Measurements from ENCODE around the gene PIGL.
A peak's percentile ranks its signal among the peaks of the same experiment; 100 is the strongest.
"Not testable (repeated sequence)": the region's sequence is repeated elsewhere in the genome, so short reads cannot be mapped to it uniquely, and the experiment has no call there.

The PIGL gene

DNA sequence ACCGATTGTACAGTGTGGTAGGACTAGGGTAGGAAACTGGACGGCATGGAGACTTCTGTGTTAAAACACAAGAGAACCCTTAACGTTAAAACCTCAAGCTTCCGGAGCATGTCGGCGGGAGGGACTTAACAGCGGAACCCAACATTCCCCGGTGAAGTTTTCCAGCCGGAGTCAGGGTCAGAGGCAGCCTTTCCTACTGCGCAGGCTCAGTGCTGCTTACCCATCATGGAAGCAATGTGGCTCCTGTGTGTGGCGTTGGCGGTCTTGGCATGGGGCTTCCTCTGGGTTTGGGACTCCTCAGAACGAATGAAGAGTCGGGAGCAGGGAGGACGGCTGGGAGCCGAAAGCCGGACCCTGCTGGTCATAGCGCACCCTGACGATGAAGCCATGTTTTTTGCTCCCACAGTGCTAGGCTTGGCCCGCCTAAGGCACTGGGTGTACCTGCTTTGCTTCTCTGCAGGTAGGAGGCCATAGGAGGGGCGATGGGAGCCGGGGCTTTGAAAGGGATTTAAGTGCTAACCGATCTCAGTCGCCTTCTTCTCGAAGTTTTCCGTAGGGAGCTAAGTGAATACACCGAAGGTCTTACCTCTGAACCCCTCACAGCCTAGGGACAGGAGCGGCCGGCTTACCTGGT lies at the start of gene PIGL:
Gene PIGL (plus strand): TSS at position 209 of the 634 bp plus-strand sequence. CDS start 17 bp downstream, at position 226.
- DNase-seq (ENCODE audit: low read depth), result peak; percentile 89

DNA sequence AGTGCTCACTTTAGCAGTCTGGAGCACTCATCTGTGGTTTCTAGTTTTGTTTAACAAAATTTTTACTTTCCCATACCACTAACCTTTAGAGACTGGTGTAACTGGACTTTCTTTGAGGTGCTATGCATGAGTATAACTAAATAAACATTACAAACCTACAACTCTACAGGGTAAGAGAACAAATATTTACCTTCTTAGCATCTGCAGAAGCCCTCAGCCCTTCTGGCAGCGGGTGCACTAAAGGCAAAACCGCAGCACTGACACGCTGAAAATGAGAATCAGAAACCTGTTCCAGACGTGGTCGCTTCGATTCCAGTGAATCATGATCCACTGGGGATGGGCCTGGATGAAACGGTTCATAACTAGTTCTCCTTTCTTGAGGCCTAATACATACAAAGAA lies 45.4 kb upstream of the PIGL start:
- DNase-seq (ENCODE audit: low read depth), result peak; percentile 25

DNA sequence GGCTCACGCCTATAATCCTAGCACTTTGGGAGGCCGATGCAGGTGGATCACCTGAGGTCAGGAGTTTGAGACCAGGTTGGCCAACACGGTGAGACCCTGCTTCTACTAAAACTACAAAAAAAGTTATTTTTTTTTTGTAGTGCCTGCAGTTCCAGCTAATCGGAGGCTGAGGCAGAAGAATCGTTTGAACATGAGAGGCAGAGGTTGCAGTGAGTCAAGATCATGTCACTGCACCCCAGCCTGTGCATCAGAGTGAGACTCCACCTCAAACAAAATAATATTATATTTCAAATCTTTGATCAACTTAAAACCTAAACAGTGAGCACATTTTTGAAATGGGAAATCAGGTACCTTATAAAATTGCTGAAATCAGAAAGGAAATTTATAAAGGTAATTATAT lies 38.2 kb upstream of the PIGL start:
- DNase-seq (ENCODE audit: low read depth), result peak; percentile 8

DNA sequence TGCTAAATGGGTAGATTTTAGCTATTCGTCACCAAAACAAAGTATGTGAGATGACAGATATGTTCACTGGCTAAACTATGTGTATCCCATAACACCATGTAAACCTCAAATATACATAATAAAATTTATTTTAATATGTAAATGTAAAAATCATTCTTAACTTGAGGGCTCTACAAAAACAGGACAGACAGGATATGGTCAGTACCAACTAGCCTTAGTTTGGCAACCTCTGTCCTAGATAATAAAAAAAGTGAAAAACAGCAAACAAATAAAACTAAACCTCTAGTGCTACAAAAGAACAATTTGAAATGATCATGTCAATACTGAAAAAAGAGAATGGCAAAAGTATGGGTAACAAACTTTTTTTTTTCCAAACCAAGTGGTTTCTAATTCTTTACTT lies 35.4 kb upstream of the PIGL start:
- DNase-seq (ENCODE audit: low read depth), result no peak

DNA sequence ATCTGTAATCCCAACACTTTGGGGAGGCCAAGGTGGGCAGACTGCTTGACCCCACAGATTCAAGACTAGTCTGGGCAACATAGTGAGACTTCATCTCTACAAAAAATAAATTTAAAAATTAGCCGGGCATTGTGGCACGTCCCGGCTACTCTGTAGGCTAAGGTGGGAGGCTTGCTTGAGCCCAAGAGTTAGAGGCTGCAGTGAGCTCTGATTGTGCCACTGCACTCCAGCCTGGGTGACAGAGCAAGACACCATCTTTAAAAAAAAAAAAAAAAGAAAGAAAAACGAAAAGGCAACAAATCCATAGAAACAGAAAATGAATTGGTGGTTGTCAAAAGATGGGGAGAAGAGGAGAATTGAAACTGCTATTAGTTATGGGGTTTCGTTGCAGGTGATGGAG lies 29.4 kb upstream of the PIGL start:
- no peak for DNase-seq (ENCODE audit: low read depth)

DNA sequence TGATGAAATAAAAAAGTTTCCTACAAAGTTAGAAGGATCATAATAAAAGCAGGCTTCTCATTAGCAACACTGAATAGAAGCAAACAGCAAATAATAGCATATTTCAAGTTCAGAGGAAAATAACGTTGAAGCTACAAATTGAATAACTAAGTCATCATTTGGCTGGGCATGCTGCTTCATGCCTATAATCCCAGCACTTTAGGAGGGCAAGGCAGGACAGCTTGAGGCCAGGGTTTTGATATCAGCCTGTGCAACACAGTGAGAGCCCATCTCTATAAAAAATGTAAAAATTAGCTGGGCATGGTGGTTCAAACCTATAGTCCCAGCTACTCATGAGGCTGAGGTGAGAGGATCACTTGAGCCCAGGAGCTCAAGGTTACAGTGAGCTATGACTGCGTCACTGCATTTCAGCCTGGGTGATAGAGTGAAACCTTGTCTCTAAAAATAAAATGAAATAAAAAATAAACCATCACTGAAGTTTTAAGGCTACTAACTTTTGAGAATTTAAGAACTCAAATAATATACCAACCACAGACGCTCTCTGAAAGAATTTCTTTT lies 27.1 kb upstream of the PIGL start:
- no peak for DNase-seq (ENCODE audit: low read depth)

DNA sequence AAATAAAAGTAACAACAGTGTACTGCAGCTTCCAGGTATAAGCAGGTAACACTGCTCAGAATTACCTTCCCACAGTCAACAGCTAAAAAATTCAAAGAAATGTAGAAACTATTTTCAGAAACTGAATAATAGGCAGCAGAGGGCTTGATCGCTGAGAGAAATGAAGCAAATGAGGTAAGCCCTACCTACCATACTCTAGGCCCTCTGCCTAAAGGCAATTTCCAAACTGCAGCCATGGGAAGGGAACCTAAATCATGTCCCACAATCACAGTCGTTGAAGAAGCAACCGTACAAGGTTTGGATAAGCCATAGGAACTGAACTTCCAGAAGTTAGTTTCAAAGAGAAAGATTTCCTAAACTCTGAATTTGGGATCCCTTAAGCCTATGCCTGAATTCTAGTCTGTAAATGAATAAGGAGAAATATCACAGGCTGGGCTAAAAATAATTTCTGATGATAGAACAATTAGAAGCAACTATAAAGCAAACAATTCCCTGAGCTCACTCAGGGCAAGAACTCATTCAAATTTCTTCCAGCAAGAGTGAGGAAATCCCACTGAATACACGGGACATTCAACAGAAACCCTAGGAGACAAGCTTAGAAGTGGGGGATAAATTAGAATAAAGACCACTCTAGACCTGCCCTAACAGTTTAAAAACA lies 26.2 kb upstream of the PIGL start:
- no peak for DNase-seq (ENCODE audit: low read depth)

DNA sequence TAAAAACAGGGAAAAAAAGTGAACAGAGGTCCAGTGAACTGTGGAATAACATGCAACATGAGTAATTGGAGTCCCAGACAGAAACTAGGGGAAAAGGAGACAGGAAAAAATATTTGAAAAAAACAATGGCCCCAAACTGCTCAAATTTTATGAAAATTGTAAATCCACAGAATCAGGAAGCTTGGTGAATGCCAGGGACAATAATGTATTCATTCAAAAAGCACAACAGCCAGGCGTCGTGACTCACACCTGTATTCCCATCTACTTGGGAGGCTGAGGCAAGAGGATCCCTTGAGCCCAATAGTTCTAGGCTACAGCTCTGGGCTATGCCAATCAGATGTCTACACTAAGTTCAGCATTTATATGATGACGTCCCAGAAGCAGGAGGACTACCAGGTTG lies 25.4 kb upstream of the PIGL start:
- DNase-seq (ENCODE audit: low read depth), result no peak

DNA sequence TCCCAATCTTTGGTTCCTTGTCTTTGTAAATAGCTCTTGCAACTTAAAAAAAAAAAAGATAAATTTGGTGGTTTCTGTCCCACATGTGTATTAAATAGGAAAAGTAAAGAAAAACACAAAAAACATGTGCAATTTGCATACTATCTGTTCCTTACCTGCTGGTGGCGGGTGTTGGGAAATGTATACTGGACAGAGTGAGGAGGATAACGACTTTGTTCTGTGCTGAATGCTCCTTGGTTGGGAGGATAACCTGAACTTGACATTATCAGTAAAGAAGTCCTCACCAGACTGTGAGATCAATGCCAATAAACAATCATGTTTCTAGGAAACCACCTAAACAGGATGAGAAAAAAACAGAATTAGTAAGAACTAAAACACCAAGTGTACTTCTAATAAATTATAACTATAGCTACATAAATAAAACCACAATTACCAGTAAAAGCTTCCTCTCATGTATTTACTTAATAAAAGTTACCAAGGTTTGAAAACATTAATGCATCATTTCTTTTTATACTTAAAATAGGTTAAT lies 22.6 kb upstream of the PIGL start:
- not testable (repeated sequence) for DNase-seq (ENCODE audit: low read depth)

DNA sequence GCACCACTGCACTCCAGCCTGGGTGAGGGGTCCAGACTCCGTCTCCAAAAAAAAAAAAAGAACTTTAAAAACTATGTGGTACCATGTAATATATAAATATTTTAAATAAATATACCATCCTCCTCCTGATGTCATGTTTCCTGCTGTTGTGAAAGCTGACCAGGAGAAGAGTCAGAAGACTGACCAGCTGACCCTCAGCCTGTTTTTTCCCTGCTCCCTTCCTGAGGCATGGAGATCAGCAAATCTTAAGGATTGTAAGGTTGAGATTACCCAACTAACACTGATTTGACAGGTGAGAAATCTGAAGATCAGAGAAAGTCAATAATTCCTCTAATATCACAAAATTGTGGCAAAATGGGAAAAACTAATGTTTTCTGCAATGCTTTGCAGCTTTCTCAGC lies 19.7 kb upstream of the PIGL start:
- no peak for DNase-seq (ENCODE audit: low read depth)

DNA sequence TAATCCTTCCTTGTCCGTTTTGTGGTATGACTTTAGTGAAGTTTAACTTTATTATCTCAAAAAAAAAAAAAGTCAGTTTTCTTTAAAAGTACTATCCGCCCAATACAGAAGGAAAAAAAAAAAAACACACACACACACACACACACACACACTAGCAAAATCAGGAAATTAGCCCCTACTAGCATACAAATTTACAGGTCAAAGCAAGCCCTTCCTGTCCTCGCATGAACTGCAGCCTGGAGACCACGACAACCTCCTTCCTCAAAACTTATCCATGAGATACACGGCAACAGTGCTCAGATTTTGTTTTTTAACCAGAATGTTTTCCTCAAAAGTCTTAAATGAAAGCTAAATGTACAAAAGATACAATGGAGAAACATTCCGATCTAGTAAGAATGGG lies 17.9 kb upstream of the PIGL start:
- DNase-seq (ENCODE audit: low read depth), result no peak

DNA sequence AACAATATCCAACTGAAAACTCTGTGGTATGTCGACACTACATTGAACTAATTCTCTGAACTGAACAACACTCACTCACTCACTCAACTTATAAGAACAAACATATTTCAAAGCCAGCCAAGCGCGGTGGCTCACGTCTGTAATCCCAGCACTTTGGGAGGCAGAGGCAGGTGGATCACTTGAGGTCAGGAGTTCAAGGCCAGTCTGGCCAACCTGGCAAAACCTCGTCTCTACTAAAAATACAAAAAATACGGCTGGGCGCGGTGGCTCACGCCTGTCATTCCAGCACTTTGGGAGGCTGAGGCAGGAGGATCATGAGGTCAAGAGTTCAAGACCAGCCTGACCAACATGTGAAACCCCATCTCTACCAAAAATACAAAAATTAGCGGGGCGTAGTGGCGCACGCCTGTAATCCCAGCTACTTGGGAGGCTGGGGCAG lies 15.3 kb upstream of the PIGL start:
- not testable (repeated sequence) for DNase-seq (ENCODE audit: low read depth)

DNA sequence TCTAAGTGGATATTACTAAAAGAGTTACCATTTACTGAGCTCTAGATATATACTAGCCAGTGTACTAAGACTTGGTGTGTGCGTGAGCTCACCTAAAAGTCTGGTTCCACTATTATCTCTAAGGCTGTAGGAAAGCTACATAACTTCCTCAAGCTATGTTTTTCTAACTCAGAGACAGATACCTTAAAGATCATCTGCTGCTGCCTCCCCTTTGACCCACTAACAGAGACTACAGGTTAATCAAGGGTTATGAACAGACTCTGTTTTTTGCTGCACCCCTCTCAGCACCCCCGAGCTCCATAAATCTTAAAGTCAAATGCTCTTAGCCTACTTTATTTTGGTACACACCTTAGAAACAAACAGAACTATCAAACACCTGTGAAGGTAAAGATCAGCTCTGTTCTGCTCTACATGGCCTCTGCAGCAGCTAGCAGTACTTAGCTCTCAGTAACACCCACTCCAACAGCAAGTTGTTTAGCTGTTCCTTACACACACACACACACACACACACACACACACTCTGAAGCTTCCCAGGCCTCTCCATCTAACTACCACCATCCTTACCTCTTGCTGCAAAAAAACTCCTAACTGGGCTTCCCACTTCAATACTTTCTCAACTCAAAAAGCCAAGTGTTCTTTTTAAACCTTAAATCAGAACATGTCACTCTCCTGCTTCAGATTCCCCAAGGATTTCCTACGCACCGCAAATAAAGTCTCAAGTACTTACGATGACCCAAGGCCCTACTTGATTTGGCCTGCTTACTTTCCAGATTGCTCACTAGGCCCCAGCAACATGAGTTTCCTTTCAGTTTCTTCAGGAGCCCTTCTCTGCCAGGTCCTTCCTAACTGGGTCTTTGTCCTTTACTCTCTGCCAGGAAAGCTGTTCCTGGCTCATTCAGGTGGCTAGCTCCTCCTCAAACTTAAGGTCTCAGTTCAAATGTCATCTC lies 14.2 kb upstream of the PIGL start:
- not testable (repeated sequence) for DNase-seq (ENCODE audit: low read depth)

DNA sequence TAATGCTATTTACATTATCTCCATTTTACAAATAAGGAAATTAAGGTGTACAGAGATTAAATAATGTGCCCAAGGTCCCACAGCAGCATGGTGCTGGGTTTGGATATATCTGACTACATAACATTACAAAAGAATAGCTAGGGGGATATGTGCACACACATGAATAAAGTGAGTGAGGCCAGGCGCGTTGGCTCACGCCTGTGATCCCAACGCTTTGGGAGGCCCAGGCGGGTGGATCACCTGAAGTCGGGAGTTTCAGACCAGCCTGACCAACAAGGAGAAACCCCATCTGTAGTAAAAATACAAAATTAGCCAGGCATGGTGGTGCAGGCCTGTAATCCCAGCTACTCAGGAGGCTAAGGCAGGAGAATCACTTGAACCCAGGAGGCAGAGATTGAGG lies 12.2 kb upstream of the PIGL start:
- DNase-seq (ENCODE audit: low read depth), result not testable (repeated sequence)

DNA sequence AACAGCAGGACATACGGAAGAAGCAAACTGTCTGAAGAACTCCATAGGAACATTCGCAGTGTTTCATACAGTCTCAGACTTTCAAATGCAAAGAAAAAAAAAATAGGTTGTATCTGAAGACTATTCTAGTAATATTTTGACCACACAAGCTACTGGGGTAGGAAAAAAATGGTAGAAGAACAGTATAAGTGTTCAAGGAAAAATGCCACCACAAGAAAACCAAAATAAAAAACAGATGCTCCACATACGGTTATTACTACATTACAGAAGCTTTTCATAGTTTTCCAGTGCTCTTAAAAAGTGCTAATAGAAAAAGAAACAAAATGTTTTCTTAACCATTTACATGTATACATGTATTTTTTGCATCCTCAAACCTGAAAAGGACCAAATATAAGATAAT lies 5.4 kb upstream of the PIGL start:
- DNase-seq (ENCODE audit: low read depth), result no peak

DNA sequence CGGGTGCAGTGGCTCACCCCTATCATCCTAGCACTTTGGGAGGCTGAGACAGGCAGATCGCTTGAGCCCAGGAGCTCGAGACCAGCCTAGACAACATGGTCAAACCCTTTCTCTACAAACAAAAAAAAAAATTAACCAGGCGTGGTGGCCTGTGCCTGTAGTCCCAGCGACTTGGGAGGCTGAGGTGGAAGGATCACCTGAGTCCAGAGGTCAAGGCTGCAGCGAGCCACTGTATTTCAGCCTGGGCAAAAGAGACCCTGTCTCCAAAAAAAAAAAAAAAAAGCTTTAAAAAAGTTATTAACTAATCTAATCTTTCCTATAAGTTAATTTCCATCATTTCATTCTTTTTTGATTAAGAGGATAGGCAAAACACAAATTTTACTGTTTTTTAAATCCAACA lies 4.2 kb upstream of the PIGL start:
- DNase-seq (ENCODE audit: low read depth), result no peak

DNA sequence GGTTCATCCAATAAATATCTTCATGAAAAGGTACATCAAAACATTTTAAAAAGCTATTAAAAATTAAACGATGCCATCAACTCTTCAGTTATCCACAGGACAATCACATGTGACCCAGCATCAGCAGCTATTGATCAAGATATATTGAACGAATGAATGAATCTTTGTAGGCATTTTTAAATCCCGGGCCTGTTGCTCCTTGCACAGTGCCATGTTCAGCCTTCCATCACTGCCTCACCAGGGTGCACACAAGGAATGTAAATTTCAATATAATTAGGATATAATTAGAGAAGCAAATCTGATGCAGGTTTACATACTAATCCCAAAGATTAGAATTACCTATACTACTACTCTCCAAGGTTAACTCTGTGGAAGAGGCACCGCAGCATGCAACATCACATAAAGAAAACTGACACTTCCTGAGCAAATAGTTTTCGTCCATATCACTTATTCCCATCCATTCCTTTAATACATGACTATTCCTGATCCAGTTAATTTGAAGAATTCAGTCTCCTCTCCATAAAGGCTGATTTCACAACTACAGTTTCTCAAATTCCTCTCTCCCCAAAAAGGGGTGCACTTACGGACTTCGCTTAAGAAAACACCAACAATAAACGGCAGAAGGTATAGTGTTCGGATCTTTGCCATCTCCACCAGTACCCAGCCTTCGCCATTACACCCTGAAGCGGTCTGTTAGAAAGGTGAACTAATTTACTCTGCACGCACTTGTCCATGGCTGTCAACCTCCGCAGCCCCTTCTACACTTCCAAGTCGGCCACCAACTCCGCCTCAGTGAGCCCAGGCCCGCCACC lies 2.6 kb upstream of the PIGL start:
- no peak for DNase-seq (ENCODE audit: low read depth)

DNA sequence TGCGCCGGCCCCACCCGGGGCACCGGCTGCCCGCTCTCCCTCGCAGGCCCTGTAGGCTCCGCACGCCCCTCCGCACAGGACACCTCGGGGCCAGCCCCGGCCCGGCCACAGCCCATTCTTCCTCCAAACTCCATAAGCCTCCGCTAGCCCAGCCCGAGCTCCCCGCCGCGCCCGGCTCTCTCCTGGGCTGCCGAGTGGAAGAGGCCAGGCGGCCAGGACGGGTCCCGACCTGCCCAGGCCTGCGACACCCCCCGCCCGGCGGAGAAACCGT lies 2.1 kb upstream of the PIGL start:
- no peak for DNase-seq (ENCODE audit: low read depth)

DNA sequence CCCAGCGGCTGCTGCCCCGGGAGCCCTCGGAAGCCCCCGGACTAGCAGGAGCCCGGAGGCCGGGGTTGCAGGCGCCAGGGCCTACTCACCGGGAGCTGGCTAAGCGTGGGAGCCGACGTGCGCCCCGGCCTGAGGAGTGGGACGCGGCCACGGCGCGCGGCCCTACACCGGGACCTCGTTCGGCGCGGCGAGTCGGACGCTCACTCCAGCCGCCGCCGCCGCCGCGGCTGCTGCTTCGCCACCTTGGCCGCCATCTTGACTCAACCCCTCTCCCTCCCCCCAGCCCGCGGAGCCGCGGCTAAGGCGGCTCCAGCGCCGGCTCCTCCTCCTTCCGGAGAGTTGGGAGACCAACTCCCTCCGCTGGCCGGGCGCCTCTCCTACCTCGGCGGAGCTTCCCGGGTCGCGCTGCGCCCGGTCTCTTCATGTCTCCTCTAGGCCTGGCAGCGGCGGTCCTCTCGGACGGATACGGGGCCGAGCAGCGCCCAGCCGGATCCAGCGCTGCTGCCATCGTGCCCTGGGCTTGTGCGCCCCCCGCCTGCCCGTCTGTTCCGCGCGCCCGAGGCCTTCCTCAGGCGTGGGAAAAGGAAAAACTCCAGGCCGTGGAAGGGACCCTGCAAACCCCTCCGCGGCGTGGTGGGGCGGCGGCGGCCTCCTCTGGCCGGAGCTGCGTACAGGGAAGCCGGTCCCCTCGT lies 1.6 kb upstream of the PIGL start, which contains the start of gene NCOR1:
Gene NCOR1 (minus strand): TSS at position 262 of the 692 bp plus-strand sequence. CDS start 20,965 bp downstream, outside the sequence.
- DNase-seq (ENCODE audit: low read depth), result peak; percentile 89

DNA sequence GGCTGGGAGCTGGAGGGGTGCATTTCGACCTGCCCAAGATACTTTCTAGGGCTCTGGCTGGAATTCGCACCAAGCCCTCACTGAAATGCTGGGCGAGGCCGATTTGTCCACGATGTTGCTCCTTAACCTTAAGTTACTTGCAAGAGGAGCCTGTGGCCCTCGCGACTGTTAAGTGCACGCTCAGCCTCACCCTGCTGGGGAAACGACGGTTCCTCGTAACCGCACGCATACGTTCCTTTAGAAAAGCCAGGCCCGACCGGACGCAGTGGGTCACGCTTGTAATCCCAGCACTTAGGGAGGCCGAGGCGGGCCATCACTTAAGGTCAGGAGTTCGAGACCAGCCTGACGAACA lies 1.1 kb upstream of the PIGL start:
- no peak for DNase-seq (ENCODE audit: low read depth)
